T-helper 1 cell treated with Interleukin-12 subunit alpha and Interleukin-12 subunit beta and Interleukin-4 antibody, amounts not matched to agents 30 ng/mL and 1 ng/mL, for 36 hours (primary cell): Measurements from ENCODE around the gene EBF3. TPM values are rescaled to one million over a fixed set of nuclear protein-coding genes. Genes with fewer than 3 reads are reported as not detected.

Experiments used
- intact Hi-C: fragments of 100-400 bp; cut with micrococcal nuclease; formaldehyde crosslinking; loops from one replicate; pipeline ENCODE4 v1.15.1; 2024
- total RNA-seq: library from RNA; stranded (reverse); gene quantifications from 2 replicates; pipeline ENCODE4 v1.2.3, GENCODE V29; 2022

Gene EBF3
- total RNA-seq, 1 donor from 2014 or later: not detected

DNA sequence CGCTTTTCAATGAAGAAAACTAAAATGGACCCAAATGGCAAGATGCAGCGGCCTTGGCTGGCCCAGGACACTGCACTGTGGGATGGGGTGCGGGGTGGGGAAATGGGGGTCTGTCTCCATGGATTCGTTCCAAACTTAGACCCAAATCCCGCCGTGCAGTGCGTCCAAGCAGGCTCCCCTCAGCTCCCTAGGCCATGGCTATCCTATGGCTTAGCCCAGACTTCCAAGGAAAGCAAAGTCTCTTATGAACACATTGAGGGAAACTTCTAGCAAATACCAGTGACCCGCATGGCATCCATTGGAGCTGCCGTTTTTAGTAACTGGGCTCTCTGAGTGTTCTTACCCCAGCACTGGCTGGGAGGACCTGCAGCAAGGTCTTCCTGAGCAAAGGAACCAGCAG is 122.5 kb downstream of the EBF3 start:
- intact Hi-C loops: no loop called here

DNA sequence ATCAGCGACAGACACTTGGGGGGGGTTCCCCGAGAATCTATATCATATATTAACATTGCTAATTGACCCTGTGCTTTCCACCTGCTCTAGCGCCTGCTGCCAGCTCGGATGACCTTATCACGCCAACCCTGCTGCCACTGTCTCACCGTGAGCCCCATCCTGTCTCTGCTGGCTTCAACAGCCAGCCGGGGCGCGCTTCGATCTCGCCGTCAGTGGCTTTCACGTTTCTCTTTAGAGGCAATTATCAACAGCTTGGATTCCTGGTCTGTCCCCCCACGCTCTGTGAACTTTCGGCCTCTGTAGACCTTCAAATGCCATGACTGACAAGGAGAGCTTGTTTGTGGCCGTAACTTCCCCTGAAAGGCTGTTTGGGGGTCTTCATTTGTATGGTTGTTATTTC is 123.0 kb downstream of the EBF3 start:
- intact Hi-C loops: no loop called here

DNA sequence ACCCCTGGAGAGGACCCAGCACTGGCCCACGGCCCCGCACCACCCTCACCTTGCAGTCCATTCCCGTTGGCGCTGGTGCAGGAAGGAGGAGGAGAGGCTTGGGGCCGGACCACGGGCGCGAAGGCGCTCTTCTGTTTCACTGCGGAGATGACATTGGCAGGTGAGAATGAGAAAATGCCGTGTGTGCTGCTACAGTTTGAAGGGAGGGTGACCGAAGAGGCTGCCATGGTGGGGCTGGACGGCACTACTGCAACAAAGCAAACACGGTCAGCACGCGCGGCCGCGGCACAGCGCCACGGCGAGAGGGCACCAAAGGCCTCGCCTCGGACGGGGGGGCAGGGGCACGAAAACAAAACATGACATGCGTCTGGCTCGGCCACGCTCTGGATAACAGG is 123.9 kb downstream of the EBF3 start:
- intact Hi-C loops: no loop called here

DNA sequence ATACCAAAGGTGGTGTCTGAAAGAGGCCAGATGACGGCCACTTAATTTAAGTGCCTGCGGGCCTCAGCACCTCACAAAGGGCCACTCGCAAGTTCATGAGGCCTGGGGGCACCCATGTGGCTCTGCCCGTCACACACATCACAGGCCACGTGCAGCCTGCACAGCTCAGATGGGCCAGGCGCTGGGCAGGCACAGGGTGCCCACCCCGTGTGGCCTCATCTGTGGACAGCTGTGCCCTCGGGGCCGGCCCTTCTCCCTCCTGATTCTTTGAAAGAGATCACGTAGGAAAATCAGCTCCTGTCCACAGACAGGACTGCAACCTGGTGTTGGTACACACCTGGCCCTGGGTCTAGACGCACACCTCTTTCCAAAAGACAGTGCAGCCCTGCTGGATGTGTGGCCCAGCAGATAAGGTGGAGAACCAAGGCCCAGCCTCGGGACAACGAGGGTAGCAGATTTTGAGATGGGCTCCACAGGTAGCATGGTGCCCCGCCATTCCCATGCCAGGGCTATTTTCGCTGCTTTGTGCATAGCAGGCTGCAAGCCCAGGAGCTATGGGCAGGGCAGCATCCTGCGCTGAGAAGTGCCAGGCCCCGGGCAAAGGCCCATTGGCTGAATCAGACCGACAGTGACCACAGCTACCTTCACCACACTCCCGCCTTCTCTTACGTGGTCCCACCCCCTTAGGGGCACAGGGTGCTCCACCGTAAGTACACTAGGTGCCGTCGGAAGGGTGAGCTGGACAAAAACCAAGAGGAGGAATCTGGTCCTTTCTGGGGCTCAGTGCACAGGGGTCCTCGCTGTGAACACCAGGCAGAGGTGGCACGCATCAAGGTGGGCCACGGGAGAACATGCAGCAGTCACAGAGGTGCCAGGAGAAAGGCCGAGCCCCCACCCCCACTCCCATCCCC is 124.5 kb downstream of the EBF3 start:
- intact Hi-C loops: no loop called here

DNA sequence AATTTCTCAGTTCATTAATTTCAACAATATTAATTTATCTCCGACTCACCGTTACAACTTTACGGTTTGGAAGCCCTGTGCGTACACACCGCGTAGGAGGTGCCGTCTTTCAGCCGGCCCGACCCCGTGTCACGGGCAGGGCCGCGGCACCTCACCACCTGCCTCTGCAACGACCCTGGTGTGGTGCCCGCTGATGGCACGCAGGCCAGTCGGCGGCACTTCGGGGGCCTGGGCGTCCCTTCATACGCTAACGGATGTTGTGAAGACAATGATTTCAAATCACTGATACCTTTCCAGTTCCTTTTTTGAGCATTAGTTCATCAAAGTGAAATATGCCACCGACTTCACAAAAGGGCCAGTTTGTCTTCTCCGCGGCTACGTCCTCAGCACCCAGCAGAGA is 125.3 kb downstream of the EBF3 start:
- intact Hi-C loops: no loop called here

DNA sequence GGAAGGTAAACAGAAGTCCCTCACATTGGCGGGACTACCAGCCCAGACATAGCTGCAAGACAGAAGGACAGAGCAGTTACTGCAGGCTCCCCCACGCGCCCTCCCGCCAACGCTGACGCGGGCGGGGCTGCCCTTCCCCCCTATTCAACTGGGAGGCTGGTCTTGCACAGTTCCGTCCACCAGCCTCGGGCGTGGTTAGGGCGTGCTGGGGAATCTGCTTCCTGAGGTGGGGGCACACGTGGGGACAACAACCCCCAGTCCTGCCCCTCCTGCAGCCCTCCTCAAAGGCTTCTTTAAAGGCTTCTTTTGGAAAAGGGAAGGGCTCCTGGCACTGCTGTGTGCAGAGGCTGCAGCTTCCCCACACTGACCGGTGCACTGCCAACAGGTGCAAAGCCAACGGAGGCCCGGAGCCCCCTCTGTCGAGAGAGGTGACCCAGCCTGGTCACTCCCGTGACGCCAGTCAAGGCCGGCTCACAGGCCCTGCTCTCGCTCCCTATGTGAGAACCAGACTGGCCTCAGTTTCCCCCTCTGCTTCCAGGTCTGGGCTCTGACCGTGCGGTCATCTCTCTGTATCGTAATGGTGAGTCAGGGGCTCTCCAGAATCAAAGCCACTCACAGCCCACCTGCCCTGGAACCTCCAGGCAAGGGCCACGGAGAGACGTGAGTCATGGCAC is 126.0 kb downstream of the EBF3 start:
- intact Hi-C loops: no loop called here

DNA sequence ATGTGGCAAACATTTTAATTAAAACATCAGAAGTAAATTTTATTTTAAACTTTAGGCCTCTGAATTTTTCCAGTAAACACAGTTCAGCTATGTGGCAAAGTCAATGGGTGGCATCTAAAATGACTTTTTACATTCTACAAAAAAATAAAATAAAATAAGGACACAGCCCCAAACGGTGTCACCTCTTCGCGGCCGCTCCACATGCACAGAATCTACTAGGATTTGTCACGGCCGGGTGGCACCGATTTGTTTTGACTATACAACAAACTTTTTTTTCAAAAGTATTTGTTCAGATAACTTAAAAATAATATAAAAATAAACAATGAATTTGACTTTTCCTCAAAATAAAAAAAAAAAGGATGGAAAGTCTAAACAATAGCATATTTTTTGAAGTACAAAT is 127.8 kb downstream of the EBF3 start:
- intact Hi-C loops: no loop called here

DNA sequence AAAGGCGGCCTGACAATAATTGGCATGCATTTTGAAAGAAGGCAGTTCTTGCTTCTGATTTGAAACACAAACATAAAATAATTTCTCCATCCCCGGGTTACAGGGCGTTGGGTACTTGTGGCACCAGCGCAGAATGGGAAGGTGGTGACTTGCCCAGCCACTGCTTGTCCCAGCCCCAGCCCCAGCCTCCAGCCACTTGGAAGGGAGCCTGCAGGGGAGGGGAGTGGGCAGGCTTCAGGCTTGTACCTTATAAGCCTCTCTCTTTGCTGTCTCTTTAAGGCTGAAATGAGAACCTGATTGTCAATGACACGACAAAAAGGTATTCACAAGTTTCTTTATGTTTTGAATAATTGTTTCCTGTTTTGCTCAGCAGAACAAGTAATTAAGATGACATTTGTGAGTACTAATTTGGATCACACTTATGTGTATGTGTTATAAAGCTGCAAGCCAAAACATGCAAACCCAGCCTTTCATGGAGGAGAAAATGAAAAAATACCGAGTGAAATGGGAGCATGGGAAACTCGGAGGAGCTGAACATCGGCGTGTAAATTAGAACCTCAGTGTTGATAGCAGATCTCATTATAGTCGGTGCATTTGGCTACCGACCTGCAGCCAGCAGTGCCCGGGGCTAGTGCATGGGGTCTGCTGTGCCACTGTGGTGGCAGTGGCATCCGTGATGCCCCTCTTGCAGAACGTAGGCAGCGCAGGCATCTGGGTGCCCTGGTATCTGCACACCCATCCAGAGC is 129.9 kb downstream of the EBF3 start:
- intact Hi-C loops: no loop called here

DNA sequence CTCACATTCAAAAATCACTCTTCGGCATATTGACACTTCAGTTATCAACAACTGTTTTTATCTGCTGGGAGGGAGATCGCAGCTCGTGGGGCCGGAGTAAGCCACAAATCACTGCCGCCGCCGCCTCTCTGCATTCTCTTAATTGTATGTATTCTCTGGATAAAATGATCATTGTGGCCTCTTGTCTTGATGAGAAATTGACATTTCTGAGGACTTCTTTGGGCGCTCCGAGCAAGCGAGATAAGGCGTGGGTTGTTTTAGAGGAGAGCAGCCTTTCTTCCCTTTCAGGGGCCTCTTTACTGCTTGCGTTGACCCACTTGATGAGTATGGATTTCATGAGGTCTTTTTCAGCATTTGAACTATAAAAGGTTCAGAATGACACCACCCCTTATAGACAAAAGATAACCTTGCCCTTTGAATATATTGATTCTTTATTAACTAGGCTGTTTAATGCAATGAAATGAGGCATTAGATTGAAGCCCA is 130.6 kb downstream of the EBF3 start:
- intact Hi-C loops: no loop called here

DNA sequence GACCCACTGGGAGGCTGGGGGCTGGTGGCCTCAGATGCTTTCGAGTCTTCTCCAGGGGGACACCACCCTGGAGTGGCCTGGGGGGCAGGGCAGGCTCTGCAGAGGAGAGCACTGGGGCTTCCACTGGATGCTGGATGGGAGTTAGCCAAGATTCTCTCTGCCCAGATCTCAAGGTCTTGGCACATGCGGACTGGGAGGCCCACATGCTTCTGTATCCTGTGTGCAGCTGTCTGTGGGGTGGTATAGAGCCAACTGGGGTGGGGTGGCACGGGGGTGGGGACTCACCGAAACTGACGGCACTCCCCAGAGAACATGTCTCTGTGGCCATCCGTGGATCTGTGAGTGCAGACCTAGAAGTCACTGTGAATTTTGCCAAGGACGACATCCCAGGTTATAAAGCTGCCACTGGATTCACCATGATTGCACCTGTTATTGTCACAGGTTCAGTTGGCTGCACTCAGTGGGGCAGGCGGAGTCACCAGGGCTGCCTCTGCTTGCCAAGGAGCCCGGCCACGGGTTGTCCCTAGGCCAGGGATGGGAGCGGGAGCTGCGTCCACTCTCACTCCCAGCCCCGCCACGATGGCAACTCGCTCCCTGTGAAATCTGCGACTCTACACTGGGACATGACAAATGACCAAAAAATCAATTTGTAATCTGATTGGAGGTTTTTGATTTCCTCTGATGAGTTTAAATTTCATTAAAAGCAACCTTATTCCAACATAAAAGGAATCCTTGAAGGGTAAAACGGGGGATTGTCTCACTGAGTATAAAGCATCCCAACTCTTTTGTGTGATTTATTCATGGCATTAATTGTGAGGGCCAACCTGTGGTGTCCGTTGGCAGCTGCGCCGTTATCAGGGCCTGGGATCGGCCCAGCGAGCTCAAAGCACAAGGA is 131.3 kb downstream of the EBF3 start:
- intact Hi-C loops: no loop called here

DNA sequence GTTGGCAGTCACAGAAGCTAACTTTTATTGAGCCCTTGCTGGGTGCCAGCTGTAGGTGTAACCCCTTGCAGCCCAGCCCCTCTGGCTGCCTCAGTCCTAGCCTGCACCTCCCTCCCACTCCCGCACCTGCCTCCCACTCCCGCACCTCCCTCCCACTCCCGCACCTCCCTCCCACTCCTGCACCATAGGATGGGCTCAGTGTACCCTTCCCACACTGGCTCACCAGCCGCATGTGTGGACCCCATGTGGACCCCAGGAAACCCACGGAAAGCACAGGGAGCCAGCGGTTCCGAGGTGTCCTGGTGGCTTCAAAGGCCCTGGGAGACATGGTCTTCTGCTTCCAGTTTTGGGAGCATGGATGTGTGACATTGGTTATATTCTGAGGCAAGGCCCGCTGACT is 132.9 kb downstream of the EBF3 start:
- intact Hi-C loops: no loop called here

DNA sequence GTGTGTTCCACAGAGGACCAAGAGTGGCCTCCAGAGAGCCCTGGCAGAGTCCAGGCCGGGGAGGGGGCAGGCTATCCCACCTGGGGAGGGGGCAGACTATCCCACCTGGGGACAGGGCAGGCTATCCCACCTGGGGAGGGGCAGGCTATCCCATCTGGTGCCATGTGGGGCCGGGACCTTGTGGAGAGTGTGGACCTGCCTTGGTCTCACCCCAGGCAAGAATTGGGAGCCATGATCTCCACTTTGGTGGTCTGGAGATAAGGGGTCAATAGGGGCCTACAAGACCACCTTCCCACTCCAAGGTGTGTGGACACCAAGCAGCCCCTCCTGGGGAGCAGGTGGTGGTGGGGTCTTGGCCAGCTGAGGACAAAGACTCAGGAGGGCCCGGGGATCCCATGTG is 138.2 kb downstream of the EBF3 start:
- intact Hi-C loops: no loop called here

DNA sequence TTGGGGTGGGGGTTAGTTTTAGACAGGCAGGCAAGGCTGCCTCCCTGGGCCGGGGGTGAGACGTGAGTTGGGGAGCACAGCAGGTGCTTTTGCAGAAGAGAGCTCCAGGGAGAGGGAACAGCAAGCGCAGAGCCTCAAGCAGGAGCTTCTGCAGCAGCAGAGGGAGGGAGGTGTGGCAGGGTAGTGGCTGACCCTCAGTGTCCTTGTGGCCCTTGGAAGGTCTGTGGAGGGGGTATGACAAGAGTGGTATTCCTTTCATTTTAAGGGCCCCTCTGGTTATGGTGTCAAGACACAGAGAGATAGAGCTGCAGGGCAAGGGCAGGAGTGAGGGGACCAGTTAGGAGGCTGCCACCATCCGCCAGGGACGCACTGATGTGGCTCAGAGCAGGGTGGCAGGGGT is 138.9 kb downstream of the EBF3 start:
- intact Hi-C loops: no loop called here

DNA sequence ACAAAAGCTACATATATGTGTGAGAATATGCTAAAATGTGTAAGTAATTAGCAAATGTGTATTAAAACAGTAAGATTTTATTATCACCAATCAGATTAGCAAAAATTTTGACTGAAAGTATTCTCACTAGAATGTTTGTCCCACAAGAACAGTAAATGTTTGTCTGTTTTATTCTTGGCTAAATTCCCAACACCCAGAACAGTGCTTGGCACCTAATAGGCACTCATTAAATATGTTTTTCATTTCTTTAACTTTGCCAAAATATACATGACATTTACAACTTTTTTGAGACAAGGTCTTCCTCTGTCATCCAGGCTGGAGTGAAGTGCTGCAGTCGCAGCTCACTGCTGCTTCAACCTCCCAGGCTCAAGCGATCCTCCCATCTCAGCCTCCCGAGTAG is 143.6 kb downstream of the EBF3 start:
- intact Hi-C loops: no loop called here

DNA sequence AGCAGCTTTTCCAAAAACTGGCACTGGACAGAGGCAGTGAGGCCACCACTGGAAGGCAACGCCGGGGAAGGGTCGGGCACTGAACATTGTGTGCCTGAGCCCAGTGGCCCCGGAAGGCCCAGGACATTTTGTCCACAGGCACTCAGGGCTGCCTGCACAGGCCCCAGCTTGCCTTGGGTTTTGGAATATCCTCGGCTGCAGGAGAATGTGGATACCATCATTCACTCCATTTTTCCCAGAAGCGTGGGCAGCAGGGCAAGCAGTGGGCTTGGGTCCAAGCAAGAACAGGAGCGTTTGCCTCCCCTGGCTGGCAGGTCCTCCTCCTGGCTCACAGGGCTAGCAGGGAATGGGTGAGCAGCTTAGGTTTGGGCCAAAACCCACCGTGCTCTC is 147.4 kb downstream of the EBF3 start:
- intact Hi-C loops: no loop called here

DNA sequence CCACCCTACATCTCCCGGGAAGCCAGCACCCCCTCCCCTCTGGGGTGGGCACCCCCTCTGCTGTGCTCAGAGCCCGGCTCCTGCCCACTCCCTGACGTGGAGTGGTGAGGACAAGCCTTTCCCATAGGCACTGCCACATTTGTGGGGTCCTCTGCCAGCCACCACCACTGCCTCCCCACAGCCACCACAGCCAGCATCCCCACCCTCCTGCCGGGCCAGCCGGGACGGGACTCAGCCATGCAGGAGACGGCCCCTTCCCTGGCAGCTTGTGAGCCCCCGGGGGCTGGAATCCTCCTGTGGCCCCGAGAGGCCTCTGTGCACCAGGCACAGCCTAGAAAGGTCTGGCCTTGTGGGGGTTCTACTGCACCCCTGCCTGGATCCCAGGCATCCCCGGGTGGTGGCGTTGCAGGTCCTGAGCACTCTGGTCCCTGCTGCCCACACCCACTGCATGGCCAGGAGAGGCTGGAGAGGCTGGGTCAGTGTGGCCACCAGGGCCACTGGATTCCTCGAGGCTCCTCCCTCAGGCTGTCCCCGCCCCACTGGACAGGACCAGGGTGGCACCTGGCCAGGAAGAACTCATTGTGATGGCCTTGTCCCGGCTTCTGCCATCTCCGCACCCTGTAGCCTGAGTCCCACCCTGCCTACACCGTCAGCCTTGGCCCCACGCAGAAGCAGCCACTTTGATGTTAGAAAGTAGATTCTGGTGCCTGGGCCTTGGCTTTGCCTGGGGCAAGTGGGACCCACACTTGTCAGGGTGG is 148.0 kb downstream of the EBF3 start:
- intact Hi-C loops: no loop called here

DNA sequence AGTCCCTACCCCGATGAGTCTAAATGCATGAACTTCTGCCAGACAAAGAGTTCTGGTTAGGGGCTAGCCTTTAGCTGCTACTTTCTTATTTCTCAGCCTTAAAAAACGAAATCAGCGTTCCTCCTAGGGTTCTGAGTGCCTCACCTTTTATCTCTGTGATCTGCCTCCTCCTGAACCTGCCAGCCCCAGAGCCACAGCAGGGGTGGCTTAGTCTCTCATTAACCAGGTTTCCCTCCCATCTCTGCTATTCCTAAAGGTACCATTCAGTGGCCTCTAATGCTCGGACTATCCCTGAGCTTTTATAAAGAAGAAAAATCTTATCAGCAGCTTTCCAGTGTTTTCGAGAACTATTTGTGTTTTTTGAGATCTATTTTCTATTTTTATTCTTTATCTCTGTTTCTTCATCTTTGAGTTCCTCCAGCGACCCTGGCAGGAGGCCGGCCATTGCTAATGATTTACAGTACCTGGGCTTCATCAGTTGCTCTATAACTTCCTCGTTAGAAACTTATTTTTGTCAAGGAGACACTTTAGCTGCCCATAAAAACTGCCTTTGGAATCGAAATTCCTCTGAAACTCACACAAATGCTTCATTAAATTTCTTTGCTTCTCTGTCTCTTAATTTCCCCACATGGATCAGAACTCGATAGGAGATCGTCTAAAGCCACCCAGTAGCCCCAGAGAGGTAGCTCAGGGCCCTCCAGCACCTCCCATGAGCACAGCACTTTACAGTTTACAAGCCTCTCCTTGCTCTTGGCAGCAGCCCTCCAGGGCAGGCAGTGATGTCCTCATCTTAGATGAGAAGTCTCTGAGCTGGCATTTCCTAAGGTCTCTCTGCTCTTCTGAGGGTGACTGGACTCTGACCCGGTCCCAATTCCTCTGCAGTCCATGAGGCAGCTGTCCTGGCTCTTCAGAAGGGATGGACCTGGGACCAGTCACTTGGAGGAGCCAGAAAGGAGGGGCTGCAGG is 149.1 kb downstream of the EBF3 start:
- intact Hi-C loops: no loop called here

DNA sequence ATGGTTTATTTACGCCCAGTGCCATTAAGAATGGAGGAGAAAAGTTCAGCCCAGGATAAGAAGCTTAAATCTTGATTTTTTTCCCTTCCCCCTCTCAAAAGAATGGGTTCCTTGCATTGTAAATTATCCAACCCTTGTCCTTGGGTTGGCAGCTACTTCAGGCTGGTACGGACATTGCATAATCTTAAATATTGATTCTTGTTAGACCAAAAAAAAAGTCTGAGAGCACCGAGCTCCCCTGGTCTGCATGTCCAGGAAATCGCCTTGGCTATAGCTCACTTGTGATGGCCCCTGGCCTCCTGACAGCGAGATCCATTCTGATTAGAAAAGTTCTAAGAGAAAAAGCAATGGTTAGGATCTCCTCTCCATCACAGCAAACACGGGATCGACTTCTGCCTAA is 151.7 kb downstream of the EBF3 start:
- intact Hi-C loops: no loop called here

DNA sequence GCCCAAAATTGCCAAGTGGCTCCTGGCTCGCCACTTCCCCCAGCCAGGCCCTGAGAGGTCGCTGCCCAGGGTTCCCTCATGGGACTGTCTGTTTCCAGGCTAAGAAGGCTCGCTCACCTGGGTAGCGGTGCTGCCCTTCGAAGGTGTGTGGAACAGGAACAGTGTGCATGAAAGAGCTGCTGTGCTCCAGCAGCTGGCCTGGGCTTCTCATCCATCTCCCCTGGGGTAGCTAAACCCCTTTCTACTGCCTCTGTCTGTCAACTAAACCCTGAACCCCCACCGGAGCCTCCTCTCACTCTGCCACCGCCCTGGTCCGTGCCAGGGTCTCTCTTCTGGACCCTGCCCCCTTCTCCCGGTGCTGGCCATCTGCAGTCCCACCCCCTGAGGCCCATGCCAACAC is 152.9 kb downstream of the EBF3 start:
- intact Hi-C loops: no loop called here
